ENCODE measurements around the gene EPHA10. TPM values are rescaled to one million over a fixed set of nuclear protein-coding genes. Genes with fewer than 3 reads are reported as not detected.

EPHA10 gene
- polyA plus RNA-seq, 2 of the 4 experiments (the other 2 are of a cell fraction): 0.35 to 0.53 TPM

DNA sequence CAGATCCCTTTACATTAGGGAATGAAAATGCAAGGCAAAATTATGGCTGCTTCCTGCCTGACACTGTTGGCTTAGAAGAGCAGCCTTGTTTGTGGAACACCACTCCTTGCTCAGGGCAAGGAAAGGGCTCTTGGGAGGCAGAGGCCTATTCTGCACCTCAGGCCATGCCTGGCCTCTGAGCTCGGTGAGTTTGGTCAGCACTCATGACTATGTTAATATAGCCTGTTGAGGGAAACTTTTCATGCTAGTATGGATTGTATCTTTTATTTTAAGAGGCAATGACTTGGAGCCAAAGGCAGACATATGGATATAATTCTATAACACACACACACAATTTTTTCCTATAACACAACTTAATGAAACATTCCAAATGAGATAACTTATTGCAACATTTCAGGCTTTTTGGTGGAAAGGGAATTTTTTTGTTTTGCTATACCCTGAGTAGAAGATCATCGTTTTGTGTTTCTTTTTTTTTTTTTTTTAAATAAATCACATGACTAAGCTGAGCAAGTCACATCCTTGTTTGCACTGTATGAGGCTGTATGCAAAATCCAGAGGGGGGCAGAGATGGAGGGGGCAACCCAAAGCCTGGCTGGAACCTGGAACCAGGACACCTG lies 48.7 kb upstream of the EPHA10 start:
- POLR2A ChIA-PET: no interaction called here
- H3K4me2 ChIP-seq: no peak overlapping the region
- no peak overlapping the region for H3K4me3 ChIP-seq
- ATAC-seq: no peak
- no peak overlapping the region for H3K27ac ChIP-seq
- H3K4me1 ChIP-seq: peaks cover 25% of the 10 kb centered on the region; the same call in 2 of the 3 replicates
- TF ChIP-seq, protein P1, sequence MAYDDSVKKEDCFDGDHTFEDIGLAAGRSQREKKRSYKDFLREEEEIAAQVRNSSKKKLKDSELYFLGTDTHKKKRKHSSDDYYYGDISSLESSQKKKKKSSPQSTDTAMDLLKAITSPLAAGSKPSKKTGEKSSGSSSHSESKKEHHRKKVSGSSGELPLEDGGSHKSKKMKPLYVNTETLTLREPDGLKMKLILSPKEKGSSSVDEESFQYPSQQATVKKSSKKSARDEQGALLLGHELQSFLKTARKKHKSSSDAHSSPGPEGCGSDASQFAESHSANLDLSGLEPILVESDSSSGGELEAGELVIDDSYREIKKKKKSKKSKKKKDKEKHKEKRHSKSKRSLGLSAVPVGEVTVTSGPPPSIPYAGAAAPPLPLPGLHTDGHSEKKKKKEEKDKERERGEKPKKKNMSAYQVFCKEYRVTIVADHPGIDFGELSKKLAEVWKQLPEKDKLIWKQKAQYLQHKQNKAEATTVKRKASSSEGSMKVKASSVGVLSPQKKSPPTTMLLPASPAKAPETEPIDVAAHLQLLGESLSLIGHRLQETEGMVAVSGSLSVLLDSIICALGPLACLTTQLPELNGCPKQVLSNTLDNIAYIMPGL (CRISPR knock-in tag; IDR thresholded peaks at IDR 0.05; ENCODE audit: borderline replicate concordance): no peak
- TF ChIP-seq ZNF302 (CRISPR knock-in tag; IDR thresholded peaks at IDR 0.05) (no peak), RFX5 (IDR thresholded peaks at IDR 0.05) (no peak), HOXA7 (CRISPR knock-in tag; IDR thresholded peaks at IDR 0.05) (no peak), REST (IDR thresholded peaks at IDR 0.05) (no peak), JUN (IDR thresholded peaks at IDR 0.05) (no peak), NPAS2 (CRISPR knock-in tag; IDR thresholded peaks at IDR 0.05; ENCODE audit: borderline replicate concordance) (no peak), NFE2L2 (conservative IDR thresholded peaks at IDR 0.05; ENCODE audit: low read length) (no peak), EHF (CRISPR knock-in tag; IDR thresholded peaks at IDR 0.05) (no peak), TP53 (CRISPR knock-in tag; IDR thresholded peaks at IDR 0.05) (no peak), RAD21 (conservative IDR thresholded peaks at IDR 0.05 in 1 of 2, IDR thresholded peaks at IDR 0.05 in 1 of 2) (no peak), FOXS1 (CRISPR knock-in tag; IDR thresholded peaks at IDR 0.05) (no peak), EHMT2 (IDR thresholded peaks at IDR 0.05; ENCODE audit: low read depth) (no peak), BHLHE40 (IDR thresholded peaks at IDR 0.05; ENCODE audit: low read depth, low read length) (no peak), NR3C1 (IDR thresholded peaks at IDR 0.05) (no peak)
- TF ChIP-seq, protein P2, sequence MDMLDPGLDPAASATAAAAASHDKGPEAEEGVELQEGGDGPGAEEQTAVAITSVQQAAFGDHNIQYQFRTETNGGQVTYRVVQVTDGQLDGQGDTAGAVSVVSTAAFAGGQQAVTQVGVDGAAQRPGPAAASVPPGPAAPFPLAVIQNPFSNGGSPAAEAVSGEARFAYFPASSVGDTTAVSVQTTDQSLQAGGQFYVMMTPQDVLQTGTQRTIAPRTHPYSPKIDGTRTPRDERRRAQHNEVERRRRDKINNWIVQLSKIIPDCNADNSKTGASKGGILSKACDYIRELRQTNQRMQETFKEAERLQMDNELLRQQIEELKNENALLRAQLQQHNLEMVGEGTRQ (IDR thresholded peaks at IDR 0.05): no peak
- H3K9me3 ChIP-seq: no peaks in the 10 kb centered on the region
- no peak for DNase-seq (ENCODE audit: low read depth in 1 of 2, low spot score in 1 of 2)
- WGBS (ENCODE audit: missing lambda C conversion rate): 83% methylated on average over 2 of the region's 2 CpGs
- FAIRE-seq: no peak
- CTCF ChIA-PET: no interaction called here

DNA sequence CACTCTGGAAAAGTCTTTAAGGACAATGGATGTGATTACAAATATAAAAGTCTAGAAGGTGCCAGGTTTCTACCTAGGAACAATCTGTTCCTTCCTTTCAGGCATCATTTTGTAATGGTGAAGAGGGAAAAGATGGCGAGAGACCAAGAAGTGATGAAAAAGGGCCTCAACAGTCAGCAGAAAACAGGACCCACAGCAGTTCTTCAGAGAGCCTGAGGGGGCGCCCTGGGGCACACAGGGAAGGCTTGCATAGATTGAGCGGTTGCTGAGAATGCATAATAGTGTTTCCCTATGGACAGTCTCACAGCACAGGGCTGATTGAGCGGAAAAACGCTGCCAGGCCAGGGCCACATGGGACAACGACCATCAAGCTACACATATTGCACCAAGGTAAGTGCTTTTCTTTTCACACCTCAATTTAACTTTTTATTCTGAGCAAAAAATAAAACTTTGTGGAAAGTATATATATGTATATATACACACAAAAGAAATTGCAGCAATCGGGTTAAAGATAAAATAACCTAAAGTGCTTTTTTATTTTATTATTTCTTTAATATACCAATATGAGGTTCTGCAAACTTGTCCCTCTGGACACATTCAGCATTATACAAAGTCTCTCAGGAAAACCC lies 46.2 kb upstream of the EPHA10 start:
- peak; percentile 8 to 59; a peak in 3 of 6 replicates for ATAC-seq
- H3K4me2 ChIP-seq: no peak overlapping the region; the same call in 2 of the 3 replicates
- H3K4me1 ChIP-seq: peaks cover 32% of the 10 kb centered on the region; the same call in 2 of the 3 replicates
- ChIA-PET POLR2A (no interaction called here), CTCF (no interaction called here)
- peak; percentile 48 to 85 for DNase-seq (ENCODE audit: low read depth in 1 of 2, low spot score in 1 of 2)
- no peak overlapping the region for H3K4me3 ChIP-seq
- peak overlapping the region; percentile 36 to 48; a peak in 2 of 6 replicates for H3K27ac ChIP-seq
- WGBS (ENCODE audit: missing lambda C conversion rate): 25% methylated on average over 7 of the region's 7 CpGs
- no peaks in the 10 kb centered on the region for H3K9me3 ChIP-seq
- no peak for FAIRE-seq
- TF ChIP-seq PBX3 (IDR thresholded peaks at IDR 0.05) (no peak), MAFK (IDR thresholded peaks at IDR 0.05; ENCODE audit: partially characterized antibody) (peak; percentile 92), HOXB13 (CRISPR knock-in tag; IDR thresholded peaks at IDR 0.05; ENCODE audit: low read depth) (no peak), FOXS1 (CRISPR knock-in tag; IDR thresholded peaks at IDR 0.05) (no peak), RAD21 (conservative IDR thresholded peaks at IDR 0.05 in 1 of 2, IDR thresholded peaks at IDR 0.05 in 1 of 2) (peak in 1 of 2 experiments; percentile 45; a peak in 3 of 5 replicates), CTCF (IDR thresholded peaks at IDR 0.05) (peak; percentile 61), SMC3 (IDR thresholded peaks at IDR 0.05) (no peak), POLR2AphosphoS2 (conservative IDR thresholded peaks at IDR 0.05; ENCODE audit: low read length) (no peak), POLR2A (IDR thresholded peaks at IDR 0.05; ENCODE audit: low read length) (no peak)
- TF ChIP-seq, protein P2 (IDR thresholded peaks at IDR 0.05): no peak
- TF ChIP-seq, protein P3, sequence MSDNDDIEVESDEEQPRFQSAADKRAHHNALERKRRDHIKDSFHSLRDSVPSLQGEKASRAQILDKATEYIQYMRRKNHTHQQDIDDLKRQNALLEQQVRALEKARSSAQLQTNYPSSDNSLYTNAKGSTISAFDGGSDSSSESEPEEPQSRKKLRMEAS (IDR thresholded peaks at IDR 0.05): no peak
